WI38 (cell line): ENCODE measurements around the gene KRT34.

Experiments used
- H3K4me3 ChIP-seq: 2 replicates; pipeline ENCODE4 v1.5.1; 2011; ENCODE audit warnings: low read depth, mild to moderate bottlenecking, control low read depth, low read length
- CTCF ChIP-seq: IDR thresholded peaks from 2 replicates; pipeline ENCODE4 v1.5.1; 2012; ENCODE audit warnings: low read depth, mild to moderate bottlenecking, control low read depth, low read length

Gene KRT34

GRCh38 chr17:41393826-41394225 lies 11.7 kb upstream of the KRT34 start:
- no peak for TF ChIP-seq CTCF

GRCh38 chr17:41393294-41393693 lies 11.2 kb upstream of the KRT34 start:
- no peak for TF ChIP-seq CTCF
- H3K4me3 ChIP-seq = no peak overlapping the region

More at GRCh38 chr17:41393826-41394225, 11.7 kb upstream of the KRT34 start:
- H3K4me3 ChIP-seq = no peak overlapping the region

GRCh38 chr17:41392278-41392677 lies 10.2 kb upstream of the KRT34 start:
- no peak for TF ChIP-seq CTCF
- H3K4me3 ChIP-seq = no peak overlapping the region

GRCh38 chr17:41391535-41391934 lies 9.4 kb upstream of the KRT34 start:
- H3K4me3 ChIP-seq = no peak overlapping the region
- no peak for TF ChIP-seq CTCF

GRCh38 chr17:41390411-41390938 lies 8.4 kb upstream of the KRT34 start:
- no peak for TF ChIP-seq CTCF
- no peak overlapping the region for H3K4me3 ChIP-seq

GRCh38 chr17:41387670-41388069 lies 5.6 kb upstream of the KRT34 start:
- TF ChIP-seq CTCF = no peak
- no peak overlapping the region for H3K4me3 ChIP-seq

- H3K4me3 ChIP-seq = no peak overlapping the region
- no peak for TF ChIP-seq CTCF
Observed at GRCh38 chr17:41386227-41386626, 4.1 kb upstream of the KRT34 start.
